Endothelial cell of umbilical vein (primary cell): Measurements from ENCODE around the gene SMAD2. TPM values are rescaled to one million over a fixed set of nuclear protein-coding genes. Genes with fewer than 3 reads are reported as not detected.

Source experiments
- BruUV-seq: library from RNA; stranded (reverse); fragments of 400-500 nt; replicated peaks from 2 replicates; lab custom pipeline; 2021; lab: Mats Ljungman, UMichigan
- CTCF ChIA-PET: fragments of 300-600, 350-600 bp; sonication (Branson Sonifier 250); formaldehyde crosslinking; loops from one replicate; lab custom pipeline; 2021; ENCODE audit warnings: antibody characterized with exemption, inconsistent platforms; lab: Charles Lee
- POLR2A ChIA-PET: fragments of 300-600, 350-600 bp; sonication (Branson Sonifier 250); formaldehyde crosslinking; loops from one replicate; lab custom pipeline; 2021; ENCODE audit warnings: antibody characterized with exemption, inconsistent platforms; lab: Charles Lee
- DNase-seq: peaks from one replicate; pipeline ENCODE4 v3.0.0-alpha.2; 2011; ENCODE audit warnings: low read depth, low spot score
- FAIRE-seq: peaks from 2 replicates; lab custom pipeline; 2011; peaks lifted over from hg19 to GRCh38; lab: Jason Lieb, UNC
- H2AFZ ChIP-seq: 2 replicates; pipeline ENCODE4 v1.6.0; 2012; ENCODE audit warnings: low read depth, low read length, control low read depth, inconsistent platforms
- H3K27ac ChIP-seq: 2 replicates; pipeline ENCODE4 v1.5.1; 2011; ENCODE audit warnings: low read depth, mild to moderate bottlenecking, control low read depth, low read length, moderate library complexity; ENCODE audit not compliant: insufficient read depth
- H3K27me3 ChIP-seq, 2 experiments: 2 replicates each; pipeline versions ENCODE4 v1.6.0 to v1.6.1; 2011; ENCODE audit warnings: low read length in 2 of 2, mixed read lengths in 1 of 2; ENCODE audit not compliant: control insufficient read depth in 2 of 2, insufficient read depth in 2 of 2
- H3K36me3 ChIP-seq, 2 experiments: 2 replicates in 1 of 2; 3 replicates in 1 of 2; pipeline ENCODE4 v1.5.1; 2011; ENCODE audit warnings: low read length in 2 of 2, mild to moderate bottlenecking in 1 of 2, moderate library complexity in 1 of 2; ENCODE audit not compliant: control insufficient read depth in 2 of 2, insufficient read depth in 2 of 2; ENCODE audit errors: extremely low read depth in 1 of 2
- H3K4me1 ChIP-seq: 3 replicates; pipeline ENCODE4 v1.5.1; 2011; ENCODE audit warnings: mild to moderate bottlenecking, low read length; ENCODE audit not compliant: control insufficient read depth, insufficient read depth; ENCODE audit errors: extremely low read depth
- H3K4me2 ChIP-seq: 2 replicates; pipeline ENCODE4 v1.6.1; 2011; ENCODE audit warnings: low read length, control low read depth, mixed read lengths; ENCODE audit not compliant: insufficient read depth
- H3K4me3 ChIP-seq, 3 experiments: fragments of 200-600 bp in 1 of 3; sonication (generic), shearing (Covaris generic) in 1 of 3; replicated peaks in 1 of 3; 2 replicates each; pipeline ENCODE4 v1.5.1; 2011 to 2016; ENCODE audit warnings: control low read depth in 3 of 3, low read length in 3 of 3, mild to moderate bottlenecking in 2 of 3, inconsistent platforms in 1 of 3, low read depth in 1 of 3, moderate library complexity in 1 of 3; ENCODE audit not compliant: insufficient read depth in 1 of 3
- H3K79me2 ChIP-seq: 2 replicates; pipeline ENCODE4 v1.6.0; 2012; ENCODE audit warnings: low read length, inconsistent platforms; ENCODE audit not compliant: control insufficient read depth, insufficient read depth
- H3K9ac ChIP-seq: replicated peaks from 2 replicates; pipeline ENCODE3; 2011; ENCODE audit warnings: low read length, control low read depth; ENCODE audit not compliant: insufficient read depth; ENCODE audit errors: extremely low read depth
- H3K9me1 ChIP-seq: replicated peaks from 3 replicates; pipeline ENCODE4 v1.6.0; 2011; ENCODE audit warnings: mild to moderate bottlenecking, low read length; ENCODE audit not compliant: control insufficient read depth, insufficient read depth; ENCODE audit errors: extremely low read depth
- H3K9me3 ChIP-seq: replicated peaks from 2 replicates; pipeline ENCODE4 v1.5.1; 2012; ENCODE audit warnings: low read length, inconsistent platforms; ENCODE audit not compliant: control insufficient read depth, insufficient read depth
- H4K20me1 ChIP-seq: replicated peaks from 2 replicates; pipeline ENCODE3; 2011; ENCODE audit warnings: mild to moderate bottlenecking, low read length; ENCODE audit not compliant: control insufficient read depth, insufficient read depth; ENCODE audit errors: extremely low read depth
- CTCF ChIP-seq, 2 donors: IDR thresholded peaks; 1 replicate in 1 of 2; 2 replicates in 1 of 2; pipeline ENCODE4 v1.5.1; 2011; ENCODE audit warnings: low read length in 2 of 2, mild to moderate bottlenecking in 2 of 2, moderate library complexity in 2 of 2, control low read depth in 1 of 2, inconsistent platforms in 1 of 2, low read depth in 1 of 2; ENCODE audit not compliant: insufficient read depth in 1 of 2; ENCODE audit errors: extremely low read depth in 1 of 2
- EZH2 ChIP-seq: IDR thresholded peaks from 2 replicates; pipeline ENCODE4 v1.6.1; 2012; ENCODE audit warnings: borderline replicate concordance, low read depth, mild to moderate bottlenecking, moderate library complexity, low read length, inconsistent platforms; ENCODE audit not compliant: severe bottlenecking
- FOS ChIP-seq: IDR thresholded peaks from 2 replicates; pipeline ENCODE4 v1.6.1; 2011; ENCODE audit warnings: mild to moderate bottlenecking, low read length, moderate library complexity, borderline replicate concordance; ENCODE audit not compliant: insufficient read depth
- GATA2 ChIP-seq: IDR thresholded peaks from 2 replicates; pipeline ENCODE4 v1.7.0; 2011; ENCODE audit warnings: low read depth, mild to moderate bottlenecking, moderate library complexity, mixed read lengths, low read length; ENCODE audit not compliant: insufficient read length, insufficient read depth
- JUN ChIP-seq: IDR thresholded peaks from 2 replicates; pipeline ENCODE4 v1.6.1; 2011; ENCODE audit warnings: borderline replicate concordance, low read depth; ENCODE audit not compliant: insufficient read length, insufficient read depth
- MAX ChIP-seq: IDR thresholded peaks from 2 replicates; pipeline ENCODE4 v1.6.1; 2011; ENCODE audit not compliant: insufficient read depth, insufficient read length
- MYC ChIP-seq: IDR thresholded peaks from one replicate; pipeline ENCODE4 v1.6.1; 2011; ENCODE audit warnings: mild to moderate bottlenecking, low read depth, low read length
- POLR2A ChIP-seq: IDR thresholded peaks from 2 replicates; pipeline ENCODE4 v1.6.1; 2012; ENCODE audit warnings: low read depth, mild to moderate bottlenecking, control low read depth, low read length
- POLR2AphosphoS5 ChIP-seq: IDR thresholded peaks from 2 replicates; pipeline ENCODE4 v1.6.1; 2012; ENCODE audit warnings: low read depth, mild to moderate bottlenecking, control low read depth, low read length, moderate library complexity; ENCODE audit not compliant: insufficient read depth
- dilution Hi-C: fragments of 300-500 bp; cut with MboI; formaldehyde crosslinking; loops from one replicate; pipeline ENCODE4 v1.15.0; 2019; ENCODE audit warnings: low sequenced_read_pairs; ENCODE audit not compliant: extremely low pct_ligation_motif_present
- intact Hi-C: fragments of 100-400 bp; cut with micrococcal nuclease; formaldehyde crosslinking; loops from one replicate; pipeline ENCODE4 v1.10.0; 2022
- polyA plus RNA-seq, 4 experiments: library from polyadenylated mRNA; depleted of rRNA in 3 of 4; stranded (reverse) in 3 of 4; unstranded in 1 of 4; fragments of >200 nt; gene quantifications; 2 replicates each; pipeline versions ENCODE4 v1.2.1 to v1.2.3, GENCODE V29; 2011 to 2012; ENCODE audit warnings: missing spikeins in 1 of 4
- total RNA-seq: library from RNA; stranded (reverse); gene quantifications from 2 replicates; pipeline ENCODE4 v1.2.3, GENCODE V29; 2021

SMAD2 gene
- total and polyA plus RNA-seq, 2 donors (not counting 3 experiments of a cell fraction or from before 2014, with no cell fraction given): 40.3 to 123 TPM

- intact Hi-C loops (no loop called here), dilution Hi-C loops (no loop called here)
- Histone ChIP-seq H3K27ac (no peak overlapping the region), H3K9me1 (no peaks in the 10 kb centered on the region), H3K4me2 (no peak overlapping the region), H2AFZ (no peak overlapping the region), H3K4me3 (no peak overlapping the region), H3K36me3 (no peaks in the 10 kb centered on the region), H3K4me1 (no peaks in the 10 kb centered on the region), H4K20me1 (no peaks in the 10 kb centered on the region), H3K9me3 (no peaks in the 10 kb centered on the region), H3K9ac (no peak overlapping the region), H3K79me2 (no peaks in the 10 kb centered on the region), H3K27me3 (no peaks in the 10 kb centered on the region)
- BruUV-seq: no TSS peak
- ChIA-PET POLR2A (no interaction called here), CTCF (no interaction called here)
- no peak for TF ChIP-seq POLR2A
- TF ChIP-seq POLR2AphosphoS5: no peak
- TF ChIP-seq JUN: no peak
- no peak for TF ChIP-seq CTCF (IDR thresholded peaks at IDR 0.05; ENCODE audit: extremely low read depth in 1 of 2, insufficient read depth in 1 of 2, low read depth in 1 of 2, low read length in 2 of 2)
- TF ChIP-seq EZH2: no peak
- no peak for TF ChIP-seq MYC
- TF ChIP-seq GATA2: no peak
- TF ChIP-seq FOS: no peak
- TF ChIP-seq MAX: no peak
- FAIRE-seq: no peak
- DNase-seq: no peak
Measured at GRCh38 chr18:47798366-47798765, 132.1 kb downstream of the SMAD2 start.
